Measurements from ENCODE around the gene CLEC2A. TPM values are rescaled to one million over a fixed set of nuclear protein-coding genes. Genes with fewer than 3 reads are reported as not detected.

Gene CLEC2A
- polyA plus RNA-seq, 2 of the 4 experiments (the other 2 are of a cell fraction) = not detected

DNA sequence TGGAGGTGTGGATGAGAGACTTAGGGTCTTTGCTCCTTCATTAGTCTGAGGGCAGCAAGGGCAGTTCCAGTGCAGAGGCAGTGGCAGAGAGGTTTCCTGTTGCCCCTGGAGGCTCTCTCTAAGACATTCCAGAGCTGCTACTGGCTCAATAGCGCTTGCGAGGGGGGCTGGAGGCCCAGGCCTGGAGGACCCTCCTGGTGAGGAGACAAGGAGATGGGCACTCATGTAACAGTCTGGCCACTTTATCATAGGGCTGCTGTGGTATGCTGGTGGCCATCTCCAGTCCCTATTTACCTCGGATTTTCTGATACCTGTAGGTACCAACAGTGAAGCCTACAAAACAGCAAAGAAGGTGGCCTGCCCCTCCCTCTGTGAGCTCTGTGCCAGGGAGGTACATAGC, 12.7 kb downstream of the CLEC2A start:
- Histone ChIP-seq H3K27ac (no peak overlapping the region), H3K4me2 (no peak overlapping the region), H3K4me1 (no peaks in the 10 kb centered on the region), H3K4me3 (no peak overlapping the region), H3K9me3 (no peaks in the 10 kb centered on the region)
- no peak for TF ChIP-seq KDM1A (IDR thresholded peaks at IDR 0.05; ENCODE audit: low read depth)
- TF ChIP-seq, protein P1, sequence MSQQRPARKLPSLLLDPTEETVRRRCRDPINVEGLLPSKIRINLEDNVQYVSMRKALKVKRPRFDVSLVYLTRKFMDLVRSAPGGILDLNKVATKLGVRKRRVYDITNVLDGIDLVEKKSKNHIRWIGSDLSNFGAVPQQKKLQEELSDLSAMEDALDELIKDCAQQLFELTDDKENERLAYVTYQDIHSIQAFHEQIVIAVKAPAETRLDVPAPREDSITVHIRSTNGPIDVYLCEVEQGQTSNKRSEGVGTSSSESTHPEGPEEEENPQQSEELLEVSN (IDR thresholded peaks at IDR 0.05; ENCODE audit: borderline replicate concordance, low read depth) = no peak
- TF ChIP-seq, protein P2, sequence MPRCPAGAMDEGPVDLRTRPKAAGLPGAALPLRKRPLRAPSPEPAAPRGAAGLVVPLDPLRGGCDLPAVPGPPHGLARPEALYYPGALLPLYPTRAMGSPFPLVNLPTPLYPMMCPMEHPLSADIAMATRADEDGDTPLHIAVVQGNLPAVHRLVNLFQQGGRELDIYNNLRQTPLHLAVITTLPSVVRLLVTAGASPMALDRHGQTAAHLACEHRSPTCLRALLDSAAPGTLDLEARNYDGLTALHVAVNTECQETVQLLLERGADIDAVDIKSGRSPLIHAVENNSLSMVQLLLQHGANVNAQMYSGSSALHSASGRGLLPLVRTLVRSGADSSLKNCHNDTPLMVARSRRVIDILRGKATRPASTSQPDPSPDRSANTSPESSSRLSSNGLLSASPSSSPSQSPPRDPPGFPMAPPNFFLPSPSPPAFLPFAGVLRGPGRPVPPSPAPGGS (IDR thresholded peaks at IDR 0.05) = no peak
- TF ChIP-seq RCOR1 (IDR thresholded peaks at IDR 0.05; ENCODE audit: low read depth, low read length) = no peak
- TF ChIP-seq, protein P3, sequence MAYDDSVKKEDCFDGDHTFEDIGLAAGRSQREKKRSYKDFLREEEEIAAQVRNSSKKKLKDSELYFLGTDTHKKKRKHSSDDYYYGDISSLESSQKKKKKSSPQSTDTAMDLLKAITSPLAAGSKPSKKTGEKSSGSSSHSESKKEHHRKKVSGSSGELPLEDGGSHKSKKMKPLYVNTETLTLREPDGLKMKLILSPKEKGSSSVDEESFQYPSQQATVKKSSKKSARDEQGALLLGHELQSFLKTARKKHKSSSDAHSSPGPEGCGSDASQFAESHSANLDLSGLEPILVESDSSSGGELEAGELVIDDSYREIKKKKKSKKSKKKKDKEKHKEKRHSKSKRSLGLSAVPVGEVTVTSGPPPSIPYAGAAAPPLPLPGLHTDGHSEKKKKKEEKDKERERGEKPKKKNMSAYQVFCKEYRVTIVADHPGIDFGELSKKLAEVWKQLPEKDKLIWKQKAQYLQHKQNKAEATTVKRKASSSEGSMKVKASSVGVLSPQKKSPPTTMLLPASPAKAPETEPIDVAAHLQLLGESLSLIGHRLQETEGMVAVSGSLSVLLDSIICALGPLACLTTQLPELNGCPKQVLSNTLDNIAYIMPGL (CRISPR knock-in tag; IDR thresholded peaks at IDR 0.05; ENCODE audit: borderline replicate concordance) = no peak
- TF ChIP-seq TFCP2L1 (CRISPR knock-in tag; IDR thresholded peaks at IDR 0.05) = no peak
- no peak for TF ChIP-seq POLR2AphosphoS2 (conservative IDR thresholded peaks at IDR 0.05; ENCODE audit: low read length)
- TF ChIP-seq EHMT2 (IDR thresholded peaks at IDR 0.05; ENCODE audit: low read depth) = no peak
- no peak for DNase-seq (ENCODE audit: low read depth in 1 of 2, low spot score in 1 of 2)
- CTCF ChIA-PET = interaction anchor here (0.5 kb wide), 1 partner anchor 11 kb away, joined by 3 read pairs; no protein-coding TSS in a partner anchor
- ATAC-seq = no peak
- FAIRE-seq = no peak
- POLR2A ChIA-PET = no interaction called here
- WGBS (ENCODE audit: missing lambda C conversion rate) = 22% methylated on average over 3 of the region's 3 CpGs

DNA sequence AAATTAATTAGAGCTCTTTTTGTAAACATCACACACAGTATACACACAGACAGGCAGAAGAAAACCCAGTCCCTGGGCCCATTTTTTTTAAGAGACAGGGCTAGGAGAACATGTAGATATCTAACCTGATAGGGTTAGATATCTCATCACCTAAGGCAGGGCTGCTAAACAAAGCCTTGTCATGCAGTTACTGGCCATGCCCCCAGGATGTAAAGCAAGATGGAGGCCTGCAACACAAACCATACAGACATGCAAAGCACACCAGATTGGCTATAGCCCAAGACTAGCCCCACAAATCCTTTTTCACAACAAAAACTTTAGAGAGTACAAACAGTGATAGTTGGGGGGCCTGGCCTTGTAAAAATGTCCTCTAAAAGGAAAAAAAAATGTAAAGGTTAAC, 20.5 kb downstream of the CLEC2A start:
- FAIRE-seq = no peak

More for the DNA sequence above, 20.5 kb downstream of the CLEC2A start:
- H3K9me3 ChIP-seq = peaks cover 27% of the 10 kb centered on the region; the same call in 2 of the 3 replicates
- ATAC-seq (no peak), DNase-seq (ENCODE audit: low read depth in 1 of 2, low spot score in 1 of 2) (no peak)
- POLR2A ChIA-PET = no interaction called here
- no peaks in the 10 kb centered on the region for H3K4me1 ChIP-seq
- no peak overlapping the region for H3K27ac ChIP-seq
- TF ChIP-seq JUN (IDR thresholded peaks at IDR 0.05) (no peak), CHD4 (IDR thresholded peaks at IDR 0.05; ENCODE audit: borderline replicate concordance) (no peak), NR3C1 (IDR thresholded peaks at IDR 0.05) (no peak), SMC3 (IDR thresholded peaks at IDR 0.05) (no peak), CBX8 (IDR thresholded peaks at IDR 0.05) (no peak), CBX2 (IDR thresholded peaks at IDR 0.05; ENCODE audit: borderline replicate concordance, low read depth) (no peak), CEBPB (IDR thresholded peaks at IDR 0.05) (no peak), ZFP36 (IDR thresholded peaks at IDR 0.05; ENCODE audit: borderline replicate concordance, partially characterized antibody) (no peak), NFE2L2 (conservative IDR thresholded peaks at IDR 0.05; ENCODE audit: low read length) (no peak), KDM5A (IDR thresholded peaks at IDR 0.05) (no peak), POLR2AphosphoS2 (conservative IDR thresholded peaks at IDR 0.05; ENCODE audit: low read length) (no peak)
- TF ChIP-seq, protein P4, sequence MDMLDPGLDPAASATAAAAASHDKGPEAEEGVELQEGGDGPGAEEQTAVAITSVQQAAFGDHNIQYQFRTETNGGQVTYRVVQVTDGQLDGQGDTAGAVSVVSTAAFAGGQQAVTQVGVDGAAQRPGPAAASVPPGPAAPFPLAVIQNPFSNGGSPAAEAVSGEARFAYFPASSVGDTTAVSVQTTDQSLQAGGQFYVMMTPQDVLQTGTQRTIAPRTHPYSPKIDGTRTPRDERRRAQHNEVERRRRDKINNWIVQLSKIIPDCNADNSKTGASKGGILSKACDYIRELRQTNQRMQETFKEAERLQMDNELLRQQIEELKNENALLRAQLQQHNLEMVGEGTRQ (IDR thresholded peaks at IDR 0.05) = no peak
- TF ChIP-seq, protein P5, sequence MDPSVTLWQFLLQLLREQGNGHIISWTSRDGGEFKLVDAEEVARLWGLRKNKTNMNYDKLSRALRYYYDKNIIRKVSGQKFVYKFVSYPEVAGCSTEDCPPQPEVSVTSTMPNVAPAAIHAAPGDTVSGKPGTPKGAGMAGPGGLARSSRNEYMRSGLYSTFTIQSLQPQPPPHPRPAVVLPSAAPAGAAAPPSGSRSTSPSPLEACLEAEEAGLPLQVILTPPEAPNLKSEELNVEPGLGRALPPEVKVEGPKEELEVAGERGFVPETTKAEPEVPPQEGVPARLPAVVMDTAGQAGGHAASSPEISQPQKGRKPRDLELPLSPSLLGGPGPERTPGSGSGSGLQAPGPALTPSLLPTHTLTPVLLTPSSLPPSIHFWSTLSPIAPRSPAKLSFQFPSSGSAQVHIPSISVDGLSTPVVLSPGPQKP (IDR thresholded peaks at IDR 0.05; ENCODE audit: low read depth, low read length) = no peak
- TF ChIP-seq, protein P3 (CRISPR knock-in tag; IDR thresholded peaks at IDR 0.05; ENCODE audit: borderline replicate concordance) = no peak
- TF ChIP-seq, protein P2 (IDR thresholded peaks at IDR 0.05) = no peak
- no peak overlapping the region for H3K4me3 ChIP-seq
- no peak overlapping the region for H3K4me2 ChIP-seq
- CTCF ChIA-PET = interaction anchor here (1.0 kb wide), 1 partner anchor 14 kb away, joined by 3 read pairs; no protein-coding TSS in a partner anchor
